HG03159 (cell line): ENCODE data around the gene GGT6.

Experiments used
- ATAC-seq: cut with Tn5 transposase; IDR thresholded peaks from one replicate; pipeline ENCODE4 v1.9.1; 2021; ENCODE audit warnings: mild to moderate bottlenecking, moderate library complexity; ENCODE audit not compliant: unreplicated experiment

The GGT6 gene

DNA sequence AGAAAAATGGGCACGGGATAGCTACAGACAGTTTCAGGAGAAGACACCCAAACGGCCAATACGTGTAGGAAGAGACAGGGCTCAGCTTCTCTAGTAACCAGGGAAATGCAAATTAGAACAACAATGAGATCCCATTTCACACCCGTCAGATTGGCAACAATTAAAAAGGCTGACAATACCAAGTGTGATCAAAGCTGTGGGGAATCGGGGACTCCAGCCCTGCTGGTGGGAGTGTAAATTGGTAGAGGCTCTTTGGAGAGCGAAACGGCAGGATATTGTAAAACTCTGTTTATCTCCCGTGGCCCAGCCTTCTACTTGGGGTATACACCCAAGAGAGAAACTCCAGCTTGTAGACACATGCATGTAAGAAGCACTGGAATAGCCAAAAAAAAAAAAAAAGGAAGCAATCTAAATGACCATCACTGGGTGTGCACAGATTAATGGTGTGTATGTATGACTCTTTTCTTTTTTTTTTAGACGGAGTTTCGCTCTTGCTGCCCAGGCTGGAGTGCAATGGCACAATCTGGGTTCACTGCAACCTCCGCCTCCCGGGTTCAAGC lies 32.7 kb downstream of the GGT6 start:
- ATAC-seq = no peak

DNA sequence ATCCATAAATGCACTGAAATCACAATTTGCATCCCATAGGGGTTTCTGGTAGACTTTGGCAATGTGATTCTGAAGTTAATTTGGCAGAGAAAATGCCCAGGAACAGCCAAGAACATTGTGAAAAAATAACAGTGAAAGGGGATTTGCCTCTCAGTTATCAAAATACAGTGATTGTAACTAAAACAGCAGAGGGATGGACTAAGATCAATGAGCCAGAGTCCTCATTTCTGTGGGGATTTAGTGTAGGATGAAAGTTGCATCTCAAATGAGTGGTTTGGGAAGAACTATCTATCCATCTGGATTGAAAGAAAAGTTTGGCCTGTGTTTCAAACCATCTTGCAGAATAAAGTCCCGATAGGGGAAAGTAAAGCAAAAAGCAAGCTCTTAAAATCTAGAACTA lies 33.2 kb downstream of the GGT6 start:
- no peak for ATAC-seq

DNA sequence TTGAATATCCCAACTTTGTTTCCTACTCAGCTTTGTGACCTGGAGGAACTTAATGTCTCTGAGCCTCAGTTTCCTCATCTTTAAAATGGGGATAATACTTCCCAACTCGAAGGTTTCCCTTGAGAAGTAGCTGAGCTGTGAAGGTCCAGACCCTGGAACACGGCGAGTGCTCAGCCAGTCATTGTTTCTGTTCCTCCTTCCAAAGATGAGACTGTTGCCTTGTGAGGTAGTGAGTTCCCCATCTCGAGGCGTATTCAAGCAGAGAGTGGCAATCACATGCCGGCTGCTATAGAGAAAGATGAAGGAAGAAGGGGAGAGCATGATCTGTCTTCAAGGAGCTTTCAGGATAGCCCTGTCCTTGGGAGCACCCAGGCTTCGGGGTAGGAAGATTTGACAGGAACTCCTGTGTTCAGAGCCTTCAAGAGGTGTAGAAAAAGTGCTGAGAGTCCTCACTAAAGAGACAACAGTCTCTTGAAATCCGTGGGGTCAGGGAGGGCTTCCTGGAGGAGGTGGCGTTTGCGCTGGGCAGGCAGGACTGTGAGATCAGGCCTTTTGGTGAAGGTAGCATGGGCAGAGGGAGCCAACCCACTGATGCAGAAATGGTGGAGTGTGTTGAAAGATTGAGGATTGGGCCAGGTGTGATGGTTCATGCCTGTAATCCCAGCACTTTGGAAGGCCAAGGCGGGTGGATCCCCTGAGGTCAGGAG lies 34.5 kb downstream of the GGT6 start:
- ATAC-seq = no peak

DNA sequence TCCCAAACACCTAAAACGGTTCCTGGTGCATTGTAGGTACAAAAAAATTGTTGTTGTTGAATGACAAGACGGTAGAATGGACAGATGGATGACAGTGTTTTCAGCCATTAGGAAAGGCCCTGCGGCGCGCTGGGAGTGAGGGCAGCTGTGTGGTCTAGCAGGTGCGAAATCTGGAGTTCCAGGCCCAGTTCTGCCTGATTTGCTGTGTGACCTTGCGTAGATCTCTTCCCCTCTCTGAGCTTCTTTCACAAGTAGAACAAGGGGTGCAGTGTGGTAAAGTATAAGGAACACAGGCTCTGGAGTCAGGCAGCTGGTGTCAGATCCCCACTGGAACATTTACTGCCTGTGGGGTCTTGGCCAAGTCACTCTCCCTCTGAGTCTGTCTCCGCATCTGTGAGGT lies 36.4 kb downstream of the GGT6 start:
- no peak for ATAC-seq

DNA sequence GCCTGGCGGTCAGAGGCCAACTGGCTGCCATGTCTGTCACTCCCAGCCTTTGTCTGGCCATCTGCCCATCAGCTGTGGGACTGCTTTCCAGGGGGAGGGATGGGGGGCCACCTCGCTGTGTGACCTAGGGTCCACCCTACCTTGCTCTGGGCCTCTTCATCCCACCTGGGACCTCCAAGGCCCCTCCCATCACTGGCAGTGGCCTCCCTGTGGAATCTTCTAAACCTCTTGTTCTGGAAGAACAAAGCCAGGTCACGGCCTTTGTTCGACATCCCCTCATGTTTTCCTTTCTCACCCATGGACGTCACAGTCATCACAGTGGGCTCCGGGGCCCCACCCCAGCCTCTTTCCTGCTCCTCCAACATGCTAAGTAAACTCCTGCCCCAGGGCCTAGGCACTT lies 37.7 kb downstream of the GGT6 start:
- no peak for ATAC-seq

DNA sequence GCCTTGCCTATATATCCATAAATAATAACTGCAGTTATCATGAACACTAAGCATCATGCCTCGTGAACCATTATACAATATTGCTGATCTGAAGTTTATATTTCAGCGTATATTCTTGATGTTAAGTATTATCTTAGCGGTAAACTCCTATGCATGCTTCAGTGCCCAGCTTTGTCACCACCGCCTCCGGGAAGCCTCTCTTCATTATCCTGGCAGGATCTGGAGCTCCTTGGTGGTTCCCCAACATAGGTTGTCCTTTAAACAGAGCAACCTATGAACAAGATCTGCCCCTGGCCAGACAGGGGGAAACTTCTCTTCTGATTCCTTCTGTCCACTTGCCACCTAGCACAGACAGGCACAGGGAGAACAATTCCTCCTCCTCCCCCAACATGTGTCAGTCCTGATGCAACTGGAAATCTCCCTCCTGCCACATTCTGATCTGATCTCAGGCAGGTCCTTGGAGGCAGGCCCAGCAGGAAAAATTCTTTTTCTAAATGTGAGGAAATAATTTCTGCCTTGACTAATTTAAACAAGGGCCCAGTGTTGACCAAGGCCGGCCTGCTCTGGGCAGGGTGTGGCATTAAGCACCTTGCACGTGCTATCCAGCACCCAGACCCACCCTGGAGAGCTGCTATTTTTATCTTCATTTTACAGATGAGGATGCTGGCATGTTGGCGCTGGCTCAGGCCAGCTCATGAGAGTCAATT lies 39.3 kb downstream of the GGT6 start:
- no peak for ATAC-seq

DNA sequence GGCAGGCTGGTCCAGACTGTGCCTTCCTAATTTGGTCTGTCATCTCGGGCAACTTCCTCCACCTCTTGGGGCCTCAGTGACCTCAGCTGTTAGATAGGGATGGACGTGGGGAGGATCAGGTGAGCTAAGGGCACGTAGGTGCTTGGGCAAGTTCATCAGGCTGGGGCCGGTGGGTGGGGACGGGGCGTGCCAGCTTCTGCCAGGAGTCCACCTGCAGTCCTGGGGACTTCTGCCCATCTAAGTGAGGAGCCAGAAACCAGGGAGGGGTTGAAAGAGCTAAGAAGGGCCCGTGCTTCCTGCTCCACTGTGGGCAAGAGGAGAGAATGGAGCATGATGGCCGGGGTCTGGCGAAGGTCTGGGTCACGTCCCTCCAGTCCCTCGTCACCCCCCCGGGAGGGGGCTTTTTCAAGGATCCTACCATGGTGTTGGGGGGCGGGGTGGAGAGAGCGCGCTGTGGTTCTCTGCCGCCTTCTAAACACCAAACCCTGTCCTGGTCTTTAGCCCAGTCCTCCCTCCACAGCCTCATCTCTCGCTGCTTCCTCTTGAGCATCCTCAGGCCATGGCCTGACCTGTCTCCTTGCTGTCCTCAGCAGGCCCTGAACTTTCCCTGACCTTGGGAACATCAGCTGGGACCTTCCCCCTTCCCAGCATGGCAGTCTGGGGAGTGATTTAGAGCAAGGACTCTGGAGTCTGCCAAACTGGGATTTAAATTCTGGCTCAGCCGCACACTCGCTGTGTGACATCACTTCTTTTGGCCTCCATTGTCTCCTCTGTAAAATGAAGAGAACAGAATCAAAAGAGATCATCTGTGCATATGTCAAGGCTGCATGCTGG lies 40.1 kb downstream of the GGT6 start:
- ATAC-seq = no peak

DNA sequence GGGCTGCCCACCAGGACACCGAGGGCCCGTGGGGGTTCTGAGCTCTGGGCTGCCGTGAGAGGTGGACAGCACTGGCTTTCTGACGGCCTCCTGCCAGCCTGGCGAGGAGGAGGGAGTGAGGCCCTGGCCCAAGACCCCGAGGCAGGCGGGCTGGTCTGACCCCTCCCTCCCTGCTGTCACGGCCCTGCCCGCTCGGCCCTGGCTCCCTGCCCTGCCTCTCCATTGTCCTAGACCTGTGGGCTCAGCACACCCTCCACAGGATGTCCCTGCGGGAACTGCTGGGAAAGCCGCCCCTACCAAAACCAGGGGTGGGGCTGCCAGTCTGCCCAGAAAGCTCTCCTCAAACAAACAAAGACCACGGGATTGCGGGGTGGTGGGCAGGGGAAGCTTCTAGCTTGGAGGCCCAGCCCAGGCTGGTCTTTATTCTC lies 41.0 kb downstream of the GGT6 start:
- no peak for ATAC-seq

DNA sequence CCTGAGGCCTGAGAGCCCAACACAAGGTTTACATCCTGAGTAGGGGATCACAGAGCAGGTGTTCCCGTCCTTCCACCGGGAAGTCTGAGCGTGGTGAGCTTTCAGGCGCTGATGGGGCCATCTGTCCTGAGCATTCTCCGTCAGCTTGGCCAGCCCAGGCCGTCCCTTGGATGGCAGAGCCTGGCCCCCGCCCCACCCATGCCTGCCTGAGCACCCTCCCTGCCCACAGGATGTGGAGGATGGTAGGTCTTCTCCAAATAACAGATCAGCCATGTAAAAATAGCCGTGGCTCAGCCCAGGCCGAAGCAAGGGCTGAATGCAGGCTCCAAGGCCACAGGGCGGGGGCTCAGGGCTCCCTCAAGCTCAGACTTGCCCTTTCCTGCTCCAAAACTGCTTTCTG lies 41.5 kb downstream of the GGT6 start:
- no peak for ATAC-seq

DNA sequence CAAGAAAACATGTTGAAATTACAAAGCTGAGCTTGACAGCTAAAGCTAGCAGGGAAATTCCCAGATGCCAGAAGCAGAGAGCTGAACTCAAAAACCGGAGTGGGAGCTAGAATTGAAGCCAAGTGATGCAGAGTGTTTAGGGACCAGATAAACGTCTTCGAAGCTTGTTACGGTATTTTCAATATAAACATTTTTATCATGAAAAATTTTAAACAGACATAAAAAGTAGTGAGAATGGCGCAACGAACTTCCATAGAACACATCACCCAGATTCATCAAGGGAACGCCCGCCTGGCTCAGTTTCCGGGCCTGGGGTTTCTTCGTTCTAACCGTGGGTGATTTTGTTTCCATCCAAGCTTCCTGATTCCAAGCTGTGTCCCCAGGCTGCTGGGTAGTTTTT lies 43.6 kb downstream of the GGT6 start:
- ATAC-seq = no peak

DNA sequence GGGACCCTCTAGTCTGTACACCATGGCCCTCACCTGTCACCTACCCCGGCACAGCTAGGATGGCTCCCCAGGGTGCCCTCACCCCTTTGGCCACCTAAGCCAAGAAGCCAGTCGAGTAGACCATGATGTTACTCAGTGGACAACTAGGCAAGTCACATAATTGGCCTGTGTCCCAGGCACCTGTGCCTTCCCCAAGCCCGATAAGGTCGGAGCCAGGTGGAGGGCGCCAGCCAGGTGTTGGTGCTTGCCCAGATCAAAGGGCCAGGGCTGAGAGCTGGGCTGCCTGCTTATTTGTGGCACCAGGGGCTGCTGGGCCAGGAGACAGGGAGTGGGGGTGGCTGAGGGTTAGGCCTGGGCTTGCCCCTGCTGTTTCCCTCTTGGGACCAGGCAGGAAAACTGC lies 44.9 kb downstream of the GGT6 start:
- no peak for ATAC-seq

DNA sequence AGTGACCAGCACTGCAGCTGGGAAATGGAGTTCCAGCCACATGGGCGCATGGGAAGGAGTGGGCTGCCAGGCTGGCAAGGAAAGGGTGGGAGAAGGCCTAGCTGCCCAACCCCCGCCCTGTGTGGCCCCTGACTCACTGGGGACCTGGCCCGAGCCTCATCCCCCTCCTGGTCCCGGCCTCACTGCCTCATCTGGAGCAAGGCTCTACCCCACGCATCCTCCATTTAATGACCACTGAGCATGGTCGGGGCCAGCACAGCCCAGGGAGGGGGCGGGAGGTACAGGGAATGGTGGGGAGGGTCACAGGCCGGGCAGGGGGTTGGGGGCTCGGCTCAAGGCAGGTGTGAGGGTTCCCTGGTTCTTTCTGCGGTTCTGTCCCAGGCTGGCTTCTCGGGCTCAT lies 45.6 kb downstream of the GGT6 start:
- ATAC-seq = no peak

DNA sequence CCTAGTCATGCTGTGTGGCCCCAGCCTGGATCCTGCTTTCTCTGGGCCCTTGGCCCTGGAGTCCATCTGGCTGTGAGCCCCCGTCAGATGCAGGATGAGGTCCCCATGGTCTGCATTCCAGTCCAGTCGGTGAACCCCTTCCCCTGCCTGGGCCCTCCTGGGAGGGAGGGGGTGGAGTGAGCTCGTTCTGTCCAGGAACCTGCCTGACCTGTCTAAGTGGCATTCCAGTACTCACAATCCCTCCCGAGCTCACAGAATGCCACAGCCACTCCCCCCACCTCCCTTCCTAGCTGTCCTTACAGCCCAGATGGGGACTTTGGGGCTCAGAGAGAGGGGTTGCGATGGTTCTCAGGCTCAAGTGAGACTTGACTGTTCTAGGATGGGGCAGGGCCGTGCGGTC lies 46.2 kb downstream of the GGT6 start:
- ATAC-seq = no peak

DNA sequence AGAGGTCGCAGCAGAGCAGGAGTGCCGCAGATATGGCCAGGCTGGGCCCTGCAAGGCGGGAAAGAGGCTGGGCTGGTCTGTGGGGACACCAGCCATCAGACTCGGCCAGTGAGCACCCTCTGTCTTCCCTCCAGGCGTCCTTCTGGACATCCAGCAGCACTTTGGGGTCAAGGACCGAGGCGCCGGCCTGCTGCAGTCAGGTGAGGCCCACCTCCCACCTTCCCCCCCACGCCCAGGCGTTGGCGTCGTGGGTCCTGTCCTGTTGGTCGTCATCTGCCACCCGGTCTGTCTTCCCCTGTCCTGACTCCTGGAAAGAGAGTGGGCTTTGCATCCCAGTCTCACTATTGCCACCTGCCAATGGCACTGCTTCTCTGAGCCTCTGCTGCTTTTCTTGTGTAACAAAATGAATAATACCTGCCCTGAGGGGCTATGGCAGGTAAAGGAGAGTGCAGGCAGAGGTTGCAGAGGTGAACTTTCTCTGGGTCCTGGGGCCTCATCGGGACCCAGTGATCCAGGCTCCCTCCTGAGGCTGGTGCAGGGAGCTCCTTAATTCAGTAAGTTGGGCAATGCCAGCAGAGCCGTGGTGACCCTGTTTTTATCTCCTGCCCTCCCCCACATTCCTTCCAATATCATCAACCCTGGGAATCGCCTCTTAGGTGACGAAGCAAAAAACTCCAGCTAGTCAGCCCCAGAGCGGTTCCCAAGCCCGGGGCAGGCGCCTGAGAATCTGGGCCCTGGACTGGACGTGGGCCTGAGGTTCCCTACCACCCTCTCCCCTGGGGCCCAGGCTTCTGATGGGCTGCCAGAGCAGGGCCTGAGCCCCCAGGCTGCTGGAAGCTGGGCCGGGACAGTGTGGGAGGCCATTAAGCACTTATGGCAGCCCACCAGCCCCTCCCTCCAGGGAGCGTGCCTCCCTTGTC lies 47.0 kb downstream of the GGT6 start:
- ATAC-seq = no peak

DNA sequence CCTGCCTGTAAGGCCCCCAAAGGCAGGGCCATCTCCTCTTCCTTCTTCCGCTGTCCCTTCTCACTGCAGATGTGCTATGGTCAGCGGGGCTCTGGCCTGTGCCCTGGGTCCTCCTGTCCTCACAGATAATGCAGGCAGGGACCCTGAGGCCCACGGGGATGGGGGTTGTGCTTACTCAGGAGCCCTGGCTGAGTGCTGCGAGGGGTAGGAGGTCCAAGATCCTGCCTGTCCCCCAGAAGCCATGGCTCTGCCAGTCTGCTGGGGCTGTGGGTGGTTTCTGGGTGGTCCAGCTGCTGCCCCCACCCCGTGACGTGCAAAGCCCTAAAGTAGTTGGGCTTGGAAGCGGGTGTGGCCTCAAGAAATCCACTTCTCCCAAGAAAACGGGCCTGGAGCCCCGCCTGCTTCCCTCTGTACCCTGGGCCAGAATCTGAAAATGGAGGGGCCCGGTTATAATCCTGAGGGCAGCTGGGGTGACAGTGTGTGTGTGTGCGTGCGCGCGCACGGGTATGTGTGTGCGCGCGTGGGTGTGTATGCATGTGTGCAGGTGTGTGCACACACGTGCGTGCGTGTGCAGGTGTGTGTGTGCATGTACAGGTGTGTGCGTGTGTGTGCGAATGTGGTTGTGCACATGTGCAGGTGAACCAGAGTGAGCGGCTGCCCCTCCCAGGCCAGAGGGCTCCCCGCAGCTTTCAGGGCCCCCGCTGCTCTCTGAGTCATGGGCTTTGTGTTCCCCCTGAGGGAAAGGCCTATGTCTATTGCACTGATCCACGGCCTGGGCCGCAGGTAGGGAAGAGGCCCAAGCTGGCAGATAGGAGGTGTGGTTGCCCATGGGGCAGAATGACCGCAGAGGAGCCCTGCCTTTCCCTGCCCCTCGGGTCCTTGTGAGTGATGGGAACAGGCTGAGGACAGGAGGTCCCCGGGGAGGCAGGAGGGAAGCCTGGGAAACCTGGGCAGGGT lies 47.9 kb downstream of the GGT6 start:
- ATAC-seq = no peak

DNA sequence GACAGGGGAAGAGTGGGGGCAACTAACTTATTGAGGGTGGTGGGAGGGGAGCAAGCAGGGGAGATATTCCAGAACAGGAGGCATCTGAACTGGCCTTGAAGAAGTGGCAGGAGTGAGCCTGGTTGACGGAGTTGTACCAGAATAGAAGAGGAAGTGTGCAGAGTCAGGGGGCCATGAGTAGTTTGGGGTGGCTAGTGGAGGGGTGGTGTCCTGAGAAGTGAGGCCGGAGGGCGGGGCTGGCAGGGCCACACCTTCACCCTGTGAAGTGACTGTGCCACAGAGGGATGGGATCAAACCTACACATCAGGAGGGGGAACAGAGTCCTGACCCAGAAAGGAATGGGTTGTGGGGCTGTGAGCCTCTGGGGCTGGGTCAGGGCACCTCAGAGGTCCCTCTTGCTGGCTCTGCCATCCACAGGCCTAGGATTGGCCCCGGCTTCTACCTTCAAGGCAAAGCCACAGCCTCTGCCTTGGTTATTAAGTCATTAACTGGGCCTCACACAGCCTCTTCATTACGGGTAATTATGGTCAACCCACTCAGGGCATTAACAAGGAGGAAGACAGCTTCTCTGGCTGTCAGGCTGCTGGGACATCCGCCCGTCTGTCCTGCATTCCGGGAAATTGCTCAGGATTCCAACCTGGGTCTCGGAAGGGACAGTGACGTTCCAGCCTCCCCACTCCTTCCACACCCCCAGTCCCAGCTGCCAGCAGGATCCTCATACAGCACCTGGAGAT lies 49.0 kb downstream of the GGT6 start:
- ATAC-seq = no peak

DNA sequence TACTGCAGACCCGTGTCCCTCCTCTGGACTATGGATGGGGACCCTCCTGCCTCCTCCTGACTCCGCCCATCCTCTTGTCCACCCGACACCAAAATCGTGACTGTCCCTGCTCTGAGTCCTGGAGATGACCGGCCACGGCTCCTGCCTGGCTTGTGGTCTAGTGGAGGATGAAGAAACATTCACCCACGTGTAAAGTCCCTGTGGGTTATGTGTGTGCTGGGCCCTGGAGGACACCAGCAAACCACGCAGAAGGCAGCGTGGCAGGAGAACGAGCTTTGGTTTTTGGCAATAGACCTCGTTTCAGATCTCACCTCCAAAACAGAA lies 49.8 kb downstream of the GGT6 start:
- no peak for ATAC-seq

DNA sequence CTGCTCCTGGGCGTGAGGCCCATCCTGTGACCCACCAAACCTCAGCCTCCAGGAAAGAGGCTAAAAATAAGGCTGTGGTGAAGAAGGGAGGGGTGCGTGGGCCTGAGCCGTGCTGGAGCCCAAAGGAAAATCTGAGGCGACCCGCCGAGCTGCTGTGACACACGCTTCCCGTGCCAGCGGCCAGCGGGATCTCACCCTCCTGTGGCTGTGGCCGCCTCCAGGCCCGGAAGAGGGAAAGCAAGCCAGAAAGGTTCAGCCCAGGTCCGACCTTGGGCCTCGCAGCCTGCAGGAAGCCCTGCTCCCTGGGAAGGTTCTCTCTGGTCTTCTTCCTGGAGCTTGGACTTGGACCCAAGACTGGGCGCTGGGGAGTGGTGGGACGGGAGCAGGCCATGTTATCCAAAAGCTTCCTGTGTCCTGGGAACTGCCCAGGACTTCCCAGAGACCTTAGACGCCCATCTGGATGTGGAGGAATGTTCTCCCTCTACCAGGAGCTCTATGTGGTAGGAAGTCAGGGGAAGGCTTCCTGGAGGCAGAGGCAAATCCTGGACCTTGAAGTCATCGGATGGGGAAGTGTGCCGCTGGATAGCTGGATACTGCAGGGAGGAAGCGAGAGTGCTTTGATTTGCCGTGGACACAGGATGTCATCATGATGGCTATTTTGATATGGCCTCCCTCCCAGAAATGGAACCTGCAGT lies 50.3 kb downstream of the GGT6 start:
- no peak for ATAC-seq
